Naive thymus-derived CD8-positive, alpha-beta T cell (primary cell): Measurements from ENCODE around the gene PCDHGA11. TPM values are rescaled to one million over a fixed set of nuclear protein-coding genes. Genes with fewer than 3 reads are reported as not detected.
"Not testable (repeated sequence)": the region's sequence is repeated elsewhere in the genome, so short reads cannot be mapped to it uniquely, and the experiment has no call there.

Experiments used
- ATAC-seq, 2 donors: fragments of 150-1000 bp; cut with Tn5 transposase in 1 of 2; sonication (Bioruptor Pico), chemical (Tn5 transposase) in 1 of 2; 1 replicate in 1 of 2; 2 replicates in 1 of 2; pipeline ENCODE4 v1.10.0; 2021; ENCODE audit warnings: mild to moderate bottlenecking in 2 of 2, moderate library complexity in 2 of 2
- POLR2A ChIA-PET: fragments of 350-600 bp; sonication (Branson Sonifier 250); formaldehyde crosslinking; loops from one replicate; lab custom pipeline; 2021; ENCODE audit warnings: antibody characterized with exemption; lab: Charles Lee
- DNase-seq, 10 donors: peaks; one replicate each; pipeline versions ENCODE4 v3.0.0 to v3.0.0-alpha.2; 2020 to 2022
- H3K27ac Mint-ChIP-seq, 10 donors: one replicate each; pipeline ENCODE4 v1.8.0; 2020 to 2022; ENCODE audit warnings: mild to moderate bottlenecking in 10 of 10, mixed read lengths in 10 of 10, moderate library complexity in 4 of 10, inconsistent platforms in 1 of 10
- H3K27me3 Mint-ChIP-seq, 5 donors: one replicate each; pipeline ENCODE4 v1.8.0; 2021 to 2022; ENCODE audit warnings: mixed read lengths in 5 of 5
- H3K36me3 Mint-ChIP-seq, 3 donors: one replicate each; pipeline ENCODE4 v1.8.0; 2020 to 2022; ENCODE audit warnings: mixed read lengths in 3 of 3, mild to moderate bottlenecking in 2 of 3, inconsistent platforms in 1 of 3
- H3K4me1 Mint-ChIP-seq, 4 donors: one replicate each; pipeline ENCODE4 v1.8.0; 2021 to 2022; ENCODE audit warnings: mixed read lengths in 4 of 4
- H3K4me3 Mint-ChIP-seq, 10 donors: one replicate each; pipeline ENCODE4 v1.8.0; 2020 to 2022; ENCODE audit warnings: mild to moderate bottlenecking in 10 of 10, mixed read lengths in 10 of 10, moderate library complexity in 6 of 10, inconsistent platforms in 1 of 10
- H3K9me3 Mint-ChIP-seq, 9 donors: one replicate each; pipeline ENCODE4 v1.8.0; 2020 to 2022; ENCODE audit warnings: mixed read lengths in 9 of 9, mild to moderate bottlenecking in 3 of 9, inconsistent platforms in 1 of 9, moderate library complexity in 1 of 9
- polyA plus RNA-seq, 3 donors: library from polyadenylated mRNA; unstranded; fragments of 300-500 nt; fragmentation: Illumina TruSeq; gene quantifications; one replicate each; pipeline ENCODE4 v1.2.3, GENCODE V29; 2021
- total RNA-seq, 8 experiments: library from RNA in 2 of 8; stranded (reverse) in 2 of 8; gene quantifications; one replicate each; pipeline ENCODE4 v1.2.3 and lab custom pipeline; 2021 to 2026

The PCDHGA11 gene
- total and polyA plus RNA-seq, 5 experiments from 2014 or later: 0.10 to 0.36 TPM; not detected in 3

DNA sequence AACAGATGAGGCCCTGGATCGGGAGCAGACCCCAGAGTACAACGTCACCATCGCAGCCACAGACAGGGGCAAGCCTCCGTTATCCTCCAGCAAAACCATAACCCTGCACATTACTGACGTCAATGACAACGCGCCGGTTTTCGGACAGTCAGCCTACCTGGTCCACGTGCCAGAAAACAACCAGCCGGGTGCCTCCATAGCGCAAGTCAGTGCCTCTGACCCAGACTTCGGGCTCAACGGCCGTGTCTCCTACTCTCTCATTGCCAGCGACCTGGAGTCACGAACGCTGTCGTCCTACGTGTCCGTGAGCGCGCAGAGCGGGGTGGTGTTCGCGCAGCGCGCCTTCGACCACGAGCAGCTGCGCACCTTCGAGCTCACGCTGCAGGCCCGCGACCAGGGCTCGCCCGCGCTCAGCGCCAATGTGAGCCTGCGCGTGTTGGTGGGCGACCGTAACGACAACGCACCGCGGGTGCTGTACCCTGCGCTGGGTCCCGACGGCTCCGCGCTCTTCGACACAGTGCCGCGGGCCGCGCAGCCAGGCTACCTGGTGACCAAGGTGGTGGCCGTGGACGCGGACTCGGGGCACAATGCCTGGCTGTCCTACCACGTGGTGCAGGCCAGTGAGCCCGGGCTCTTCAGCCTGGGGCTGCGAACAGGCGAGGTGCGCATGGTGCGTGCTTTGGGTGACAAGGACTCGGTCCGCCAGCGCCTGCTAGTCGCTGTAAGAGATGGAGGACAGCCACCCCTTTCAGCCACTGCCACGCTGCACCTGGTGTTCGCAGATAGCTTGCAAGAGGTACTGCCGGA lies 1.6 kb upstream of the PCDHGA11 start:
- H3K4me1 Mint-ChIP-seq: peaks cover 0 to 19% (median 8%) of the 10 kb centered on the region in 4 donors
- peak overlapping the region in 4 of 10 donors; percentile 23 to 67 (median 44) for H3K4me3 Mint-ChIP-seq
- no peak for ATAC-seq
- H3K36me3 Mint-ChIP-seq: peaks cover 36 to 61% (median 36%) of the 10 kb centered on the region in 3 donors
- H3K9me3 Mint-ChIP-seq: peaks cover 0 to 85% (median 39%) of the 10 kb centered on the region in 9 donors
- no peak for DNase-seq
- peaks cover 46 to 90% (median 68%) of the 10 kb centered on the region in 5 donors for H3K27me3 Mint-ChIP-seq
- peak overlapping the region in 4 of 10 donors; percentile 7 to 90 (median 62) for H3K27ac Mint-ChIP-seq
- POLR2A ChIA-PET: no interaction called here

DNA sequence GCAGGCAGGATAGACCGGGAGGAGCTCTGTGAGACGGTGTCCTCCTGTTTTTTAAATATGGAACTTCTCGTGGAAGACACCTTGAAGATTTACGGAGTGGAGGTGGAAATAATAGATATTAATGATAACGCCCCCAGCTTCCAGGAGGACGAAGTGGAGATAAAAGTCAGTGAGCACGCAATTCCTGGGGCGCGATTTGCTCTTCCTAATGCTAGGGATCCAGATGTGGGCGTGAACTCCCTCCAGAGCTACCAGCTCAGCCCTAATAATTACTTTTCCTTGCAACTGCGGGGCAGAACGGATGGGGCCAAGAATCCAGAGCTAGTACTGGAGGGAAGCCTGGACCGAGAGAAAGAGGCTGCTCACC lies 621 bp downstream of the PCDHGA11 start:
- POLR2A ChIA-PET: no interaction called here
- Mint-ChIP-seq H3K27ac (peak overlapping the region in 2 of 10 donors; percentile 64 to 93), H3K4me1 (peaks cover 0 to 17% (median 5%) of the 10 kb centered on the region in 4 donors), H3K4me3 (peak overlapping the region; percentile 50 to 85 (median 74)), H3K27me3 (peaks cover 44 to 90% (median 69%) of the 10 kb centered on the region in 5 donors), H3K9me3 (peaks cover 0 to 86% (median 36%) of the 10 kb centered on the region in 9 donors), H3K36me3 (peaks cover 31 to 58% (median 35%) of the 10 kb centered on the region in 3 donors)
- ATAC-seq (no peak), DNase-seq (no peak)

DNA sequence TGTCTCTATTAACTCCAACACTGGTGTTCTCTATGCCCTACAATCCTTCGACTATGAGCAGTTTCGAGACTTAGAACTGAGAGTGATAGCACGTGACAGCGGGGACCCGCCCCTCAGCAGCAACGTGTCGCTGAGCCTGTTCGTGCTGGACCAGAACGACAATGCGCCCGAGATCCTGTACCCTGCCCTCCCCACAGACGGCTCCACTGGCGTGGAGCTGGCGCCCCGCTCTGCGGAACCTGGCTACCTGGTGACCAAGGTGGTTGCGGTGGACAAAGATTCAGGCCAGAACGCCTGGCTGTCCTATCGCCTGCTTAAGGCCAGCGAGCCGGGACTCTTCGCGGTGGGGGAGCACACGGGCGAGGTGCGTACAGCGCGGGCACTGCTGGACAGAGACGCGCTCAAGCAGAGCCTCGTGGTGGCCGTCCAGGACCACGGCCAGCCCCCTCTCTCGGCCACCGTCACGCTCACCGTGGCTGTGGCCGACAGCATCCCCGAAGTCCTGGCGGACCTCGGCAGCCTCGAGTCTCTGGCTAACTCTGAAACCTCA lies 2.0 kb downstream of the PCDHGA11 start:
- ATAC-seq (no peak), DNase-seq (no peak)
- Mint-ChIP-seq H3K4me1 (peaks cover 0 to 14% (median 5%) of the 10 kb centered on the region in 4 donors), H3K27ac (peak overlapping the region in 1 of 10 donors; percentile 40), H3K4me3 (peak overlapping the region in 1 of 10 donors; percentile 42), H3K27me3 (peaks cover 49 to 91% (median 73%) of the 10 kb centered on the region in 5 donors), H3K9me3 (peaks cover 0 to 87% (median 36%) of the 10 kb centered on the region in 9 donors), H3K36me3 (peaks cover 30 to 64% (median 35%) of the 10 kb centered on the region in 3 donors)
- POLR2A ChIA-PET: no interaction called here

DNA sequence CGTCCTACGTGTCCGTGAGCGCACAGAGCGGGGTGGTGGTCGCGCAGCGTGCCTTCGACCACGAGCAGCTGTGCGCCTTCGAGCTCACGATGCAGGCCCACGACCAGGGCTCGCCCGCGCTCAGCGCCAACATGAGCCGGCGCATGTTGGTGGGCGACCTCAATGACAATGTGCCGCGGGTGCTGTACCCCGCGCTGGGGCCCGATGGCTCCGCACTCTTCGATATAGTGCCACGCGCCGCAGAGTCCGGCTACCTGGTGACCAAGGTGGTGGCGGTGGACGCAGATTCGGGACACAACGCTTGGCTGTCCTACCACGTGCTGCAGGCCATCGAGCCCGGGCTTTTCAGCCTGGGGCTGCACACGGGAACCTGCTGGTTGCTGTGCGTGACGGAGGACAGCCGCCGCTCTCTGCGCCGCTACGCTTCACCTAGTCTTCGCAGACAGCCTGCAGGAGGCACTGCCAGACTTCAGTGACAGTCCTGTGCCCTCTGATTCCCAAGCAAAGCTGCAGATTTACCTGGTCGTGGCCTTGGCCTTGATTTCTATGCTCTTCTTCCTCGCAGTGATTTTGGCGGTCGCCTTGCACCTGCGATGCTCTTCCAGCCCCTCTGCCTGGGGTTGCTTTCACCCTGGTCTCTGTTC lies 7.1 kb downstream of the PCDHGA11 start:
- ATAC-seq (no peak), DNase-seq (no peak)
- no peak overlapping the region for H3K27ac Mint-ChIP-seq
- peaks cover 3 to 9% (median 7%) of the 10 kb centered on the region in 4 donors for H3K4me1 Mint-ChIP-seq
- H3K9me3 Mint-ChIP-seq: peaks cover 16 to 77% (median 30%) of the 10 kb centered on the region in 9 donors
- peak overlapping the region in 1 of 10 donors; percentile 56 for H3K4me3 Mint-ChIP-seq
- POLR2A ChIA-PET: no interaction called here
- H3K27me3 Mint-ChIP-seq: peaks cover 46 to 82% (median 59%) of the 10 kb centered on the region in 5 donors
- H3K36me3 Mint-ChIP-seq: peaks cover 18 to 57% (median 28%) of the 10 kb centered on the region in 3 donors

DNA sequence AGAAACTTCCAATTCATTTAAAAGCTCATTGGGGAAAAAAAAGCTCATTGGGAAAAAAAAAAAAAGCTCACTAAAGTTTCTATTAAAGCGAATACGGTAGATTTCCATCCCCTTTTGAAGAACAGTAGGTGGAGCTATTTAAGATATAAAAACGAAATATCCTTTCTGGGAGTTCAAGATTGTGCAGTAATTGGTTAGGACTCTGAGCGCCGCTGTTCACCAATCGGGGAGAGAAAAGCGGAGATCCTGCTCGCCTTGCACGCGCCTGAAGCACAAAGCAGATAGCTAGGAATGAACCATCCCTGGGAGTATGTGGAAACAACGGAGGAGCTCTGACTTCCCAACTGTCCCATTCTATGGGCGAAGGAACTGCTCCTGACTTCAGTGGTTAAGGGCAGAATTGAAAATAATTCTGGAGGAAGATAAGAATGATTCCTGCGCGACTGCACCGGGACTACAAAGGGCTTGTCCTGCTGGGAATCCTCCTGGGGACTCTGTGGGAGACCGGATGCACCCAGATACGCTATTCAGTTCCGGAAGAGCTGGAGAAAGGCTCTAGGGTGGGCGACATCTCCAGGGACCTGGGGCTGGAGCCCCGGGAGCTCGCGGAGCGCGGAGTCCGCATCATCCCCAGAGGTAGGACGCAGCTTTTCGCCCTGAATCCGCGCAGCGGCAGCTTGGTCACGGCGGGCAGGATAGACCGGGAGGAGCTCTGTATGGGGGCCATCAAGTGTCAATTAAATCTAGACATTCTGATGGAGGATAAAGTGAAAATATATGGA lies 9.7 kb downstream of the PCDHGA11 start, which contains the start of gene PCDHGA12:
PCDHGA12 (plus strand) TSS at position 176 of the 782 bp plus-strand sequence; CDS start at position 429, 253 bp downstream.
- H3K4me3 Mint-ChIP-seq: peak within 1 kb of the TSS; percentile 42 to 81 (median 70)
- H3K4me1 Mint-ChIP-seq: peaks cover 3 to 9% (median 7%) of the 10 kb centered on the region in 4 donors
- POLR2A ChIA-PET: no interaction called here
- H3K9me3 Mint-ChIP-seq: peaks cover 16 to 79% (median 34%) of the 10 kb centered on the region in 9 donors
- H3K27me3 Mint-ChIP-seq: peaks cover 45 to 81% (median 57%) of the 10 kb centered on the region in 5 donors
- DNase-seq (no peak), ATAC-seq (peak in 1 of 2 donors; percentile 57)
- H3K27ac Mint-ChIP-seq: peak within 1 kb of the TSS in 3 of 10 donors; percentile 25 to 87 (median 61)
- peaks cover 22 to 63% (median 35%) of the 10 kb centered on the region in 3 donors for H3K36me3 Mint-ChIP-seq

DNA sequence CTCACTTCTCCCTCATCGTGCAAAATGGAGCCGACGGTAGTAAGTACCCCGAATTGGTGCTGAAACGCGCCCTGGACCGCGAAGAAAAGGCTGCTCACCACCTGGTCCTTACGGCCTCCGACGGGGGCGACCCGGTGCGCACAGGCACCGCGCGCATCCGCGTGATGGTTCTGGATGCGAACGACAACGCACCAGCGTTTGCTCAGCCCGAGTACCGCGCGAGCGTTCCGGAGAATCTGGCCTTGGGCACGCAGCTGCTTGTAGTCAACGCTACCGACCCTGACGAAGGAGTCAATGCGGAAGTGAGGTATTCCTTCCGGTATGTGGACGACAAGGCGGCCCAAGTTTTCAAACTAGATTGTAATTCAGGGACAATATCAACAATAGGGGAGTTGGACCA lies 10.4 kb downstream of the PCDHGA11 start:
- H3K36me3 Mint-ChIP-seq: peaks cover 22 to 58% (median 31%) of the 10 kb centered on the region in 3 donors
- H3K4me3 Mint-ChIP-seq: peak overlapping the region in 9 of 10 donors; percentile 4 to 81 (median 59)
- H3K4me1 Mint-ChIP-seq: peaks cover 3 to 9% (median 7%) of the 10 kb centered on the region in 4 donors
- POLR2A ChIA-PET: no interaction called here
- peaks cover 14 to 74% (median 36%) of the 10 kb centered on the region in 9 donors for H3K9me3 Mint-ChIP-seq
- peak overlapping the region in 1 of 10 donors; percentile 87 for H3K27ac Mint-ChIP-seq
- no peak for DNase-seq
- peaks cover 42 to 81% (median 57%) of the 10 kb centered on the region in 5 donors for H3K27me3 Mint-ChIP-seq
- ATAC-seq: peak in 1 of 2 donors; percentile 17

DNA sequence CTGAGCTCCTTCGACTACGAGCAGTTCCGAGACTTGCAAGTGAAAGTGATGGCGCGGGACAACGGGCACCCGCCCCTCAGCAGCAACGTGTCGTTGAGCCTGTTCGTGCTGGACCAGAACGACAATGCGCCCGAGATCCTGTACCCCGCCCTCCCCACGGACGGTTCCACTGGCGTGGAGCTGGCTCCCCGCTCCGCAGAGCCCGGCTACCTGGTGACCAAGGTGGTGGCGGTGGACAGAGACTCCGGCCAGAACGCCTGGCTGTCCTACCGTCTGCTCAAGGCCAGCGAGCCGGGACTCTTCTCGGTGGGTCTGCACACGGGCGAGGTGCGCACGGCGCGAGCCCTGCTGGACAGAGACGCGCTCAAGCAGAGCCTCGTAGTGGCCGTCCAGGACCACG lies 11.5 kb downstream of the PCDHGA11 start:
- peaks cover 22 to 53% (median 37%) of the 10 kb centered on the region in 3 donors for H3K36me3 Mint-ChIP-seq
- H3K27me3 Mint-ChIP-seq: peaks cover 33 to 81% (median 59%) of the 10 kb centered on the region in 5 donors
- POLR2A ChIA-PET, DNase-seq, H3K4me1 Mint-ChIP-seq, ATAC-seq: not testable (repeated sequence)
- peak overlapping the region in 1 of 10 donors; percentile 66 for H3K4me3 Mint-ChIP-seq
- H3K27ac Mint-ChIP-seq: peak overlapping the region in 1 of 10 donors; percentile 87
- H3K9me3 Mint-ChIP-seq: peaks cover 12 to 63% (median 36%) of the 10 kb centered on the region in 9 donors

DNA sequence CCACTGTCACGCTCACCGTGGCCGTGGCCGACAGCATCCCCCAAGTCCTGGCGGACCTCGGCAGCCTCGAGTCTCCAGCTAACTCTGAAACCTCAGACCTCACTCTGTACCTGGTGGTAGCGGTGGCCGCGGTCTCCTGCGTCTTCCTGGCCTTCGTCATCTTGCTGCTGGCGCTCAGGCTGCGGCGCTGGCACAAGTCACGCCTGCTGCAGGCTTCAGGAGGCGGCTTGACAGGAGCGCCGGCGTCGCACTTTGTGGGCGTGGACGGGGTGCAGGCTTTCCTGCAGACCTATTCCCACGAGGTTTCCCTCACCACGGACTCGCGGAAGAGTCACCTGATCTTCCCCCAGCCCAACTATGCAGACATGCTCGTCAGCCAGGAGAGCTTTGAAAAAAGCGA lies 11.9 kb downstream of the PCDHGA11 start:
- DNase-seq, ATAC-seq, POLR2A ChIA-PET, H3K4me1 Mint-ChIP-seq, H3K27ac Mint-ChIP-seq: not testable (repeated sequence)
- Mint-ChIP-seq H3K9me3 (peaks cover 12 to 62% (median 36%) of the 10 kb centered on the region in 9 donors), H3K36me3 (peaks cover 22 to 53% (median 40%) of the 10 kb centered on the region in 3 donors), H3K27me3 (peaks cover 33 to 81% (median 56%) of the 10 kb centered on the region in 5 donors), H3K4me3 (peak overlapping the region in 2 of 10 donors; percentile 28 to 47)

DNA sequence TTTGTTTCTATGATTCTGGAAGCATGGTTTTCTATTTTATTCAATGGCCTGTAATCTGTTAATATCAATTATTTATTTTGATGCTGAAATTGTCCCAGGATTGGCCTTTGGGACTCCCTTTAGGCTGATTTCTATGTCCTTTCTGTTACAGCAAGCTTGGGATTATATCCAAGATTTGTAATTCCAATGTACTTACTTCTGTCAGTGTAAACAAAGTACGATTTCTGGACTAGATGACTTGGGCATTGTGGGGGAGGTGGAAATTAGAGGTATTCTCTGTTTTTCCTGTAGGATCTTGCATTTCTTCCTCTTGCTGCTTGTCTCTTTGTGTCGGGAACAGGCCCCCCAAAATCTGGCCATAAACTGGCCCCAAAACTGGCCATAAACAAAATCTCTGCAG lies 13.2 kb downstream of the PCDHGA11 start:
- H3K36me3 Mint-ChIP-seq: peaks cover 20 to 46% (median 37%) of the 10 kb centered on the region in 3 donors
- peaks cover 3 to 9% (median 7%) of the 10 kb centered on the region in 4 donors for H3K4me1 Mint-ChIP-seq
- no peak overlapping the region for H3K4me3 Mint-ChIP-seq
- H3K27ac Mint-ChIP-seq: no peak overlapping the region
- H3K9me3 Mint-ChIP-seq: peaks cover 9 to 54% (median 33%) of the 10 kb centered on the region in 9 donors
- DNase-seq: no peak
- ATAC-seq: no peak
- H3K27me3 Mint-ChIP-seq: peaks cover 30 to 70% (median 47%) of the 10 kb centered on the region in 5 donors
- POLR2A ChIA-PET: no interaction called here

DNA sequence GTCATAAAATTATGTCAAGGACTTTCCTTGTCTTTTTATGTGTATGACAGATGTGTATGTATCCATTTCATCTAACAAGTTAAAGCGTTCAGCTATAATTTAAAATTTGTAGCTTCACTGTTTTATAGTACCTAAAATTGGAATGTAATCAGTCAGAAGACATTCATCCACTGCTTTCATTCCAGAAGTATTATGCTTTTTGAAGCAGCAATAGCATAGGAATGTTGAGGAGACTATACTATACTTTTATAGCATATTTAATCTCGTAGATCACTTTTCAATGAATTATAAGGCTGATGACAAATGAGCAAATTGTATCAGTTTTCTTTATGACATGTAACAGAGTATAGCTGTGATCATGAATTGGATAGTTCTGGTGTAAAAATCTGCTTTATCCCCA lies 16.4 kb downstream of the PCDHGA11 start:
- no peak overlapping the region for H3K4me3 Mint-ChIP-seq
- ATAC-seq: no peak
- peaks cover 0 to 44% (median 24%) of the 10 kb centered on the region in 9 donors for H3K9me3 Mint-ChIP-seq
- POLR2A ChIA-PET: no interaction called here
- peaks cover 8 to 32% (median 18%) of the 10 kb centered on the region in 3 donors for H3K36me3 Mint-ChIP-seq
- H3K4me1 Mint-ChIP-seq: no peaks in the 10 kb centered on the region
- peaks cover 19 to 60% (median 35%) of the 10 kb centered on the region in 5 donors for H3K27me3 Mint-ChIP-seq
- DNase-seq: no peak
- no peak overlapping the region for H3K27ac Mint-ChIP-seq

DNA sequence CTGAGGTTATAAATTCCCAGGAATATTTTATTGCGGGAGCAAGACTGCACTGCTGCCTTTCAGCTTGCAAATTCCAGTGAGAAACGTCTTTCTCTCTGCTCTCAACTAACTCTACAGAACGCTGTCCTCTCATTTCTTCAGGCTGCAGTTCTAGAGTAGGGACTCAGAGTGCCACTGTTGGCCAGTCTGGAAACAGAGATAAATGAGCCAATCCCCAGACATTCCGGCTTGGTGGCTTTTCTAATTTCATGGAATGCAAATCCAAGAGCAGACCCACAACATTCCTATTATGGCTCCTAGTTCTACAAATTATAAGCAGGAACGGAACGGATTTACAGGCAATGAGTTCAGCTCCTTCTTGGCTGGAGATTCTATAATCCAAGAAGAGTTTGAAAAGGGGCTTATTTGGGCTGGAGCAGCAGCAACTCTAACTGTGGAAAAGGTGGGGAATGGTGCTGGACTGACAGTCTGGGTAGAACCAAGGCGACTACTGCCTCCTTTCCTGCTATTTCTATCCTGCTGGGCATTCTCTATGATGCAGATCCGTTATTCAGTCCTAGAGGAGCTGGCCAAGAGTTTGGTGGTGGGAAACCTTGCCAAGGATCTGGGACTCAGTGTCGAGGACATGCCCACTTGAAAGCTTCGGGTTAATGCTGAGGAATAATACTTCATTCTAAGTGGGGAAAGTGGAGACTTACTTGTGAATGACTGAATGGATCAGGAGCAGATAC lies 18.7 kb downstream of the PCDHGA11 start:
- H3K36me3 Mint-ChIP-seq: peaks cover under 1 to 19% (median 10%) of the 10 kb centered on the region in 3 donors
- no peak for ATAC-seq
- H3K4me1 Mint-ChIP-seq: no peaks in the 10 kb centered on the region
- peaks cover 14 to 48% (median 16%) of the 10 kb centered on the region in 5 donors for H3K27me3 Mint-ChIP-seq
- H3K27ac Mint-ChIP-seq: no peak overlapping the region
- no peak overlapping the region for H3K4me3 Mint-ChIP-seq
- peaks cover 0 to 30% (median 10%) of the 10 kb centered on the region in 9 donors for H3K9me3 Mint-ChIP-seq
- no peak for DNase-seq
- POLR2A ChIA-PET: no interaction called here
